ENCODE data around the gene ABCA13.

The ABCA13 gene

DNA sequence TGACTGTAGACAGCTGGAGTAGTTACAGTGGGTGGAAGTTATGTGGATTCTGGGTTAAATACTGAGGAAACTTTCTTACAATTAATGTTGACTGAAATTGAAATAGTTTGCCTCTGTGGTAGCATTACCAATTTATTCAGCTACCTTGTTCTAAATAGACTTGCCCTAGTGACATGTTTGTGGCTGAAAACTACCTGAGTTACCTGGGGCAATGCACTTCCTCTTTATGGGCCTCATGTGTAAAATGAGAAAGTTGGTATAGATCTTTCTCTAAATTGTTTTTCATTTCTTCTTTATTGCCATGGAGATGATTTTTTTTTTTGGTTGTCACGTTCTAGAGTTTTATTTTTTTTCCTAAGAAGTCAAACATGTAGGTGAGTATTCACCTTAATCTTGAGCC lies 500.4 kb downstream of the ABCA13 start:
- no peak overlapping the region for H3K27ac ChIP-seq (ENCODE audit: low read depth, low read length)

GRCh38 chr7:48681006-48681405 lies 509.7 kb downstream of the ABCA13 start:
- Histone ChIP-seq H3K4me3 (ENCODE audit: low read length) (no peak overlapping the region), H3K79me2 (ENCODE audit: control insufficient read depth, low read length) (no peaks in the 10 kb centered on the region), H3K27ac (ENCODE audit: low read depth, low read length) (no peak overlapping the region), H3K4me2 (ENCODE audit: low read length) (no peak overlapping the region), H3F3A (ENCODE audit: control insufficient read depth, insufficient read depth) (no peaks in the 10 kb centered on the region), H3K27me3 (ENCODE audit: control insufficient read depth, low read length) (no peaks in the 10 kb centered on the region), H3K4me1 (ENCODE audit: control insufficient read depth, low read length) (no peaks in the 10 kb centered on the region), H4K20me1 (ENCODE audit: control insufficient read depth, insufficient read depth, low read depth, low read length) (no peaks in the 10 kb centered on the region), H3K36me3 (ENCODE audit: control insufficient read depth, low read length) (no peaks in the 10 kb centered on the region), H3K9me2 (replicated peaks; ENCODE audit: control insufficient read depth, low read length) (0 out of 2 replicates have a peak, but pooled peaks cover 3% of the 10 kb centered on the region), H3K9me3 (ENCODE audit: control insufficient read depth, insufficient read depth, low read length) (no peaks in the 10 kb centered on the region; the same call in 1 of the 2 replicates)
- TF ChIP-seq EZH2phosphoT487 (IDR thresholded peaks at IDR 0.05; ENCODE audit: borderline replicate concordance, low read length) (no peak), CTCF (IDR thresholded peaks at IDR 0.05; ENCODE audit: low read depth, low read length, poor library complexity, severe bottlenecking) (no peak)

More for the DNA sequence above, 500.4 kb downstream of the ABCA13 start:
- Histone ChIP-seq H3K4me2 (ENCODE audit: low read length) (no peak overlapping the region), H3K4me3 (ENCODE audit: low read length) (no peak overlapping the region), H3K9me3 (ENCODE audit: control insufficient read depth, insufficient read depth, low read length) (no peaks in the 10 kb centered on the region), H3K4me1 (ENCODE audit: control insufficient read depth, low read length) (no peaks in the 10 kb centered on the region), H3K79me2 (ENCODE audit: control insufficient read depth, low read length) (no peaks in the 10 kb centered on the region), H3F3A (ENCODE audit: control insufficient read depth, insufficient read depth) (no peaks in the 10 kb centered on the region), H4K20me1 (ENCODE audit: control insufficient read depth, insufficient read depth, low read depth, low read length) (no peaks in the 10 kb centered on the region), H3K36me3 (ENCODE audit: control insufficient read depth, low read length) (no peaks in the 10 kb centered on the region), H3K9me2 (replicated peaks; ENCODE audit: control insufficient read depth, low read length) (no peaks in the 10 kb centered on the region), H3K27me3 (ENCODE audit: control insufficient read depth, low read length) (no peaks in the 10 kb centered on the region)
- no peak for TF ChIP-seq EZH2phosphoT487 (IDR thresholded peaks at IDR 0.05; ENCODE audit: borderline replicate concordance, low read length)
- no peak for TF ChIP-seq CTCF (IDR thresholded peaks at IDR 0.05; ENCODE audit: low read depth, low read length, poor library complexity, severe bottlenecking)

DNA sequence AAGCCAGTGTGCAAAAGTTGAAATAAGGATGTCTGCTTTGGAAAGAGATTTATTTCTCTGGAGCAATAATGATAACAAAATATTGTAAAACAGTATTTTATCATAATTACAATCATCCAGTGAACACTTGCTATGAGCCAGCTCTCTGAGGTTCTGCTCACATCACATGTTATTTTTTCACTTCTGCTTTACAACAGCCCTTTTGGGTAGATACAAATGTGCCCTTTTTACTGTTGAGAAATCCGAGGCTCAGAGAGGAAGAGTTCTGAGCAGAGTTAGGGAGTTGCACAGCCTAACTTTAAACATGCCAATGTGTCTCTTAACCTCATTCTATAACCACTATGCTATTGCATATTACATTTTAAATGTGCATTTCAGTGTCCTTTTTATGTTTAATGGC lies 520.5 kb downstream of the ABCA13 start:
- no peaks in the 10 kb centered on the region for H3F3A ChIP-seq (ENCODE audit: control insufficient read depth, insufficient read depth)
- H3K36me3 ChIP-seq (ENCODE audit: control insufficient read depth, low read length), result no peaks in the 10 kb centered on the region
- H3K79me2 ChIP-seq (ENCODE audit: control insufficient read depth, low read length), result no peaks in the 10 kb centered on the region
- no peaks in the 10 kb centered on the region for H3K27me3 ChIP-seq (ENCODE audit: control insufficient read depth, low read length)
- no peak overlapping the region for H3K4me2 ChIP-seq (ENCODE audit: low read length)
- TF ChIP-seq CTCF (IDR thresholded peaks at IDR 0.05; ENCODE audit: low read depth, low read length, poor library complexity, severe bottlenecking) (no peak), EZH2phosphoT487 (IDR thresholded peaks at IDR 0.05; ENCODE audit: borderline replicate concordance, low read length) (no peak)
- no peaks in the 10 kb centered on the region for H3K9me3 ChIP-seq (ENCODE audit: control insufficient read depth, insufficient read depth, low read length)
- H4K20me1 ChIP-seq (ENCODE audit: control insufficient read depth, insufficient read depth, low read depth, low read length), result no peaks in the 10 kb centered on the region
- no peaks in the 10 kb centered on the region for H3K9me2 ChIP-seq (replicated peaks; ENCODE audit: control insufficient read depth, low read length)
- H3K4me1 ChIP-seq (ENCODE audit: control insufficient read depth, low read length), result no peaks in the 10 kb centered on the region
- no peak overlapping the region for H3K4me3 ChIP-seq (ENCODE audit: low read length)
- H3K27ac ChIP-seq (ENCODE audit: low read depth, low read length), result no peak overlapping the region

Measured in DOHH2 (cell line).